MM.1S (cell line): Measurements from ENCODE around the gene HTR3B.

Source experiments
- DNase-seq: peaks from one replicate; pipeline ENCODE4 v3.0.0-alpha.2; 2015
- H2AFZ ChIP-seq: fragments of 300-600 bp; sonication (generic); 2 replicates; pipeline ENCODE4 v1.6.0; 2016; ENCODE audit warnings: antibody characterized with exemption, low read length
- H3F3A ChIP-seq: fragments of 300-600 bp; sonication (generic); 2 replicates; pipeline ENCODE4 v1.6.1; 2016; ENCODE audit warnings: mild to moderate bottlenecking, antibody characterized with exemption, low read length, moderate library complexity, mixed read lengths; ENCODE audit not compliant: insufficient read depth
- H3K27ac ChIP-seq: fragments of 300-600 bp; sonication (generic); 2 replicates; pipeline ENCODE4 v1.5.1; 2016; ENCODE audit warnings: mild to moderate bottlenecking, low read length
- H3K27me3 ChIP-seq: fragments of 300-600 bp; sonication (generic); replicated peaks from 2 replicates; pipeline ENCODE4 v1.6.0; 2016; ENCODE audit warnings: low read length; ENCODE audit not compliant: insufficient read depth
- H3K36me3 ChIP-seq: fragments of 300-600 bp; sonication (generic); replicated peaks from 2 replicates; pipeline ENCODE4 v1.6.1; 2016; ENCODE audit warnings: mild to moderate bottlenecking, low read length, mixed read lengths; ENCODE audit not compliant: insufficient read depth
- H3K4me1 ChIP-seq: fragments of 300-600 bp; sonication (generic); 2 replicates; pipeline ENCODE4 v1.6.1; 2016; ENCODE audit warnings: low read length, mixed read lengths
- H3K4me2 ChIP-seq: fragments of 300-600 bp; sonication (generic); 2 replicates; pipeline ENCODE4 v1.6.0; 2016; ENCODE audit warnings: low read depth, low read length
- H3K4me3 ChIP-seq: fragments of 300-600 bp; sonication (generic); 2 replicates; pipeline ENCODE4 v1.5.1; 2016; ENCODE audit warnings: low read length, mixed read lengths
- H3K79me2 ChIP-seq: fragments of 300-600 bp; sonication (generic); 2 replicates; pipeline ENCODE4 v1.6.1; 2016; ENCODE audit warnings: mixed run types, low read length, mixed read lengths
- H3K9ac ChIP-seq: fragments of 300-600 bp; sonication (generic); 2 replicates; pipeline ENCODE4 v1.6.1; 2016; ENCODE audit warnings: low read length, mixed read lengths
- H3K9me2 ChIP-seq: fragments of 300-600 bp; sonication (generic); replicated peaks from 2 replicates; pipeline ENCODE4 v1.6.1; 2016; ENCODE audit warnings: mild to moderate bottlenecking, low read length, mixed read lengths; ENCODE audit not compliant: insufficient read depth
- H3K9me3 ChIP-seq: fragments of 300-600 bp; sonication (generic); replicated peaks from 2 replicates; pipeline ENCODE4 v1.6.1; 2016; ENCODE audit warnings: mild to moderate bottlenecking, low read length, mixed read lengths; ENCODE audit not compliant: insufficient read depth
- H4K20me1 ChIP-seq: fragments of 300-600 bp; sonication (generic); 2 replicates; pipeline ENCODE4 v1.6.1; 2016; ENCODE audit warnings: mild to moderate bottlenecking, low read length, moderate library complexity, mixed read lengths; ENCODE audit not compliant: insufficient read depth
- CTCF ChIP-seq: fragments of 300-600 bp; sonication (generic); IDR thresholded peaks from 2 replicates; pipeline ENCODE4 v1.5.1; 2016; ENCODE audit warnings: antibody characterized with exemption, low read length, mixed read lengths
- EZH2 ChIP-seq: fragments of 300-600 bp; sonication (generic); optimal IDR thresholded peaks from 2 replicates; pipeline ENCODE3; 2017; ENCODE audit warnings: low read depth, mild to moderate bottlenecking, antibody characterized with exemption, low read length, mixed read lengths
- EZH2phosphoT487 ChIP-seq: fragments of 300-600 bp; sonication (generic); IDR thresholded peaks from 2 replicates; pipeline ENCODE4 v1.6.1; 2018; ENCODE audit warnings: antibody characterized with exemption, low read length

HTR3B gene

GRCh38 chr11:113949891-113950290 is 45.3 kb downstream of the HTR3B start:
- Histone ChIP-seq H3K27me3 (no peaks in the 10 kb centered on the region), H3K79me2 (no peaks in the 10 kb centered on the region), H3K9me3 (no peaks in the 10 kb centered on the region), H3K4me1 (no peaks in the 10 kb centered on the region), H3K4me2 (no peak overlapping the region), H2AFZ (no peak overlapping the region), H3K36me3 (no peaks in the 10 kb centered on the region), H4K20me1 (no peaks in the 10 kb centered on the region), H3K9me2 (no peaks in the 10 kb centered on the region), H3K27ac (no peak overlapping the region), H3K4me3 (no peak overlapping the region), H3F3A (no peaks in the 10 kb centered on the region), H3K9ac (no peak overlapping the region)
- DNase-seq = no peak
- TF ChIP-seq CTCF (no peak), EZH2phosphoT487 (no peak), EZH2 (no peak)

GRCh38 chr11:113951537-113951936 is 46.9 kb downstream of the HTR3B start:
- Histone ChIP-seq H3K4me1 (no peaks in the 10 kb centered on the region), H3K36me3 (no peaks in the 10 kb centered on the region), H2AFZ (no peak overlapping the region), H3K27ac (no peak overlapping the region), H3K9me3 (no peaks in the 10 kb centered on the region), H3K9ac (no peak overlapping the region), H3K79me2 (no peaks in the 10 kb centered on the region), H3K4me3 (no peak overlapping the region), H3K9me2 (no peaks in the 10 kb centered on the region), H4K20me1 (no peaks in the 10 kb centered on the region), H3K27me3 (no peaks in the 10 kb centered on the region), H3F3A (no peaks in the 10 kb centered on the region), H3K4me2 (no peak overlapping the region)
- no peak for DNase-seq
- no peak for TF ChIP-seq EZH2
- TF ChIP-seq CTCF = no peak
- no peak for TF ChIP-seq EZH2phosphoT487

- Histone ChIP-seq H3K4me3 (no peak overlapping the region), H3K36me3 (no peaks in the 10 kb centered on the region), H3K9me2 (no peaks in the 10 kb centered on the region), H3K4me2 (no peak overlapping the region), H3K79me2 (no peaks in the 10 kb centered on the region), H3F3A (no peaks in the 10 kb centered on the region), H3K27me3 (no peaks in the 10 kb centered on the region), H3K27ac (no peak overlapping the region), H3K4me1 (no peaks in the 10 kb centered on the region), H4K20me1 (no peaks in the 10 kb centered on the region), H2AFZ (no peak overlapping the region), H3K9ac (no peak overlapping the region), H3K9me3 (no peaks in the 10 kb centered on the region)
- no peak for DNase-seq
- TF ChIP-seq CTCF (no peak), EZH2 (no peak), EZH2phosphoT487 (no peak)
These were observed 47.5 kb downstream of the HTR3B start for GRCh38 chr11:113952070-113952469.
